HepG2 (cell line): ENCODE measurements around the gene ITPR1. TPM values are rescaled to one million over a fixed set of nuclear protein-coding genes. Genes with fewer than 3 reads are reported as not detected.

Source experiments
- ATAC-seq: fragments of 200-7000 bp; cut with Tn5 transposase; 3 replicates; pipeline ENCODE4 v1.9.1; 2020; ENCODE audit warnings: mild to moderate bottlenecking, moderate library complexity
- BruUV-seq: library from RNA; stranded (reverse); fragments of 400-500 nt; replicated peaks from 2 replicates; lab custom pipeline; 2021; lab: Mats Ljungman, UMichigan
- CTCF ChIA-PET: fragments of 300-600 bp; formaldehyde crosslinking; extraction: SDS; loops from one replicate; lab custom pipeline; 2021; ENCODE audit warnings: low total read pairs, inconsistent platforms, low intra/inter-chr PET ratio; lab: Yijun Ruan, JAX
- POLR2A ChIA-PET: fragments of 350-600 bp; sonication (Branson Sonifier 250); formaldehyde crosslinking; loops from one replicate; lab custom pipeline; 2020; ENCODE audit warnings: antibody characterized with exemption, inconsistent platforms; lab: Yijun Ruan, JAX
- DNase-seq: peaks from one replicate; pipeline ENCODE4 v3.0.0-alpha.2; 2015; ENCODE audit warnings: low spot score
- FAIRE-seq: peaks from 3 replicates; lab custom pipeline; 2011; peaks lifted over from hg19 to GRCh38; lab: Jason Lieb, UNC
- H2AFZ ChIP-seq: one replicate; pipeline ENCODE4 v1.6.1; 2011; ENCODE audit warnings: low read length, inconsistent platforms
- H3K27ac ChIP-seq: fragments of 300-600 bp; 3 replicates; pipeline ENCODE4 v1.8.0; 2011; ENCODE audit warnings: mixed run types, mild to moderate bottlenecking, mixed read lengths, low read length, inconsistent platforms; ENCODE audit not compliant: insufficient read depth; ENCODE audit errors: extremely low read length
- H3K27me3 ChIP-seq, 2 experiments: fragments of 200-600 bp in 1 of 2; 2 replicates in 1 of 2; 3 replicates in 1 of 2; pipeline versions ENCODE4 v1.6.0 to v1.8.0; 2011; ENCODE audit warnings: low read length in 2 of 2, mild to moderate bottlenecking in 2 of 2, moderate library complexity in 2 of 2, inconsistent platforms in 1 of 2; ENCODE audit not compliant: insufficient read depth in 2 of 2, control insufficient read depth in 1 of 2
- H3K36me3 ChIP-seq, 2 experiments: fragments of 200-600 bp in 1 of 2; replicated peaks in 1 of 2; 2 replicates in 1 of 2; 3 replicates in 1 of 2; pipeline versions ENCODE4 v1.5.1 to v1.8.0; 2011; ENCODE audit warnings: low read length in 2 of 2, inconsistent platforms in 1 of 2; ENCODE audit not compliant: insufficient read depth in 2 of 2, control insufficient read depth in 1 of 2
- H3K4me1 ChIP-seq: 2 replicates; pipeline ENCODE4 v1.5.1; 2012; ENCODE audit warnings: low read length, inconsistent platforms; ENCODE audit not compliant: insufficient read depth
- H3K4me2 ChIP-seq: 2 replicates; pipeline ENCODE4 v1.6.0; 2011; ENCODE audit warnings: low read depth, low read length, inconsistent platforms
- H3K4me3 ChIP-seq, 3 experiments: fragments of 200-600 bp in 1 of 3; sonication (generic), shearing (Covaris generic) in 1 of 3; replicated peaks in 1 of 3; 2 replicates each; pipeline ENCODE4 v1.5.1; 2011 to 2016; ENCODE audit warnings: low read length in 3 of 3, inconsistent platforms in 2 of 3, low read depth in 2 of 3, mild to moderate bottlenecking in 2 of 3, control low read depth in 1 of 3, mixed read lengths in 1 of 3; ENCODE audit not compliant: insufficient read depth in 1 of 3
- H3K79me2 ChIP-seq: one replicate; pipeline ENCODE4 v1.6.1; 2011; ENCODE audit warnings: low read length, inconsistent platforms; ENCODE audit not compliant: insufficient read depth
- H3K9ac ChIP-seq: 2 replicates; pipeline ENCODE4 v1.6.0; 2011; ENCODE audit warnings: mild to moderate bottlenecking, low read depth, low read length, inconsistent platforms; ENCODE audit not compliant: insufficient read depth
- H3K9me3 ChIP-seq: 2 replicates; pipeline ENCODE4 v1.5.1; 2012; ENCODE audit warnings: mild to moderate bottlenecking, low read length
- H4K20me1 ChIP-seq: 2 replicates; pipeline ENCODE4 v1.6.0; 2011; ENCODE audit warnings: inconsistent platforms, mild to moderate bottlenecking, low read length, moderate library complexity; ENCODE audit not compliant: insufficient read depth
- MXD1 ChIP-seq: sonication (generic); formaldehyde crosslinking; IDR thresholded peaks from 2 replicates; pipeline ENCODE4 v1.4.0; 2020; ENCODE audit warnings: mild to moderate bottlenecking, missing genetic modification reagents
- NFAT5 ChIP-seq: sonication (generic); formaldehyde crosslinking; IDR thresholded peaks from 2 replicates; pipeline ENCODE4 v1.4.0; 2020; ENCODE audit warnings: missing genetic modification reagents
- PITX1 ChIP-seq: sonication (generic); formaldehyde crosslinking; IDR thresholded peaks from 2 replicates; pipeline ENCODE4 v1.5.1; 2020; ENCODE audit warnings: mild to moderate bottlenecking, missing genetic modification reagents
- PTBP1 ChIP-seq: fragments of 200-400 bp; formaldehyde crosslinking; IDR thresholded peaks from 2 replicates; pipeline ENCODE4 v1.6.1; 2018; ENCODE audit warnings: low read length, low read depth; ENCODE audit not compliant: poor library complexity, severe bottlenecking
- ZNF136 ChIP-seq: sonication (generic); formaldehyde crosslinking; IDR thresholded peaks from 2 replicates; pipeline ENCODE4 v1.8.1; 2022; ENCODE audit warnings: low read depth, mild to moderate bottlenecking, moderate library complexity, missing genetic modification reagents
- ZNF557 ChIP-seq: sonication (generic); formaldehyde crosslinking; IDR thresholded peaks from 2 replicates; pipeline ENCODE4 v1.4.0; 2020; ENCODE audit warnings: missing genetic modification reagents
- ZNF781 ChIP-seq: sonication (generic); formaldehyde crosslinking; IDR thresholded peaks from 2 replicates; pipeline ENCODE4 v1.5.1; 2020; ENCODE audit warnings: borderline replicate concordance, mild to moderate bottlenecking, missing genetic modification reagents; ENCODE audit errors: not compliant biosample characterization
- WGBS: methylation state at CpG from one replicate; pipeline ENCODE4 v1.1.6; 2017; ENCODE audit warnings: low lambda C conversion rate; 5-methylcytosine and 5-hydroxymethylcytosine counted together
- in situ Hi-C: cut with HindIII; loops from 2 replicates; pipeline ENCODE4 v1.10.0; 2017; ENCODE audit warnings: low pct_unique_long_range_greater_than_20kb; ENCODE audit not compliant: extremely low pct_ligation_motif_present
- intact Hi-C: fragments of 100-400 bp; cut with micrococcal nuclease; formaldehyde crosslinking; loops from one replicate; pipeline ENCODE4 v1.10.0; 2022; ENCODE audit not compliant: unreplicated experiment
- polyA plus RNA-seq, 8 experiments: library from polyadenylated mRNA; depleted of rRNA in 3 of 8; stranded (reverse) in 7 of 8; unstranded in 1 of 8; fragments of >200 nt; fragmentation: Illumina TruSeq in 4 of 8; extraction: Trizol in 4 of 8; gene quantifications; 2 replicates each; pipeline versions ENCODE4 v1.2.1 to v1.2.3, GENCODE V29; 2011 to 2016; ENCODE audit warnings: low read depth in 4 of 8, missing spikeins in 1 of 8, mixed read lengths in 1 of 8; ENCODE audit not compliant: insufficient read depth in 1 of 8
- total RNA-seq, 5 experiments: library from RNA; depleted of rRNA; stranded (reverse); fragments of >200 nt; fragmentation: Illumina TruSeq; extraction: Trizol; gene quantifications; 2 replicates each; pipeline ENCODE4 v1.2.3, GENCODE V29; 2016; ENCODE audit warnings: low read depth in 1 of 5
- TF ChIP-seq, protein P1 (sequence below): sonication (generic); formaldehyde crosslinking; IDR thresholded peaks from 2 replicates; pipeline ENCODE4 v1.5.0; 2020; ENCODE audit warnings: mild to moderate bottlenecking, missing genetic modification reagents, borderline replicate concordance
- TF ChIP-seq, protein P2 (sequence below): sonication (generic); formaldehyde crosslinking; IDR thresholded peaks from 2 replicates; pipeline ENCODE4 v1.5.1; 2020; ENCODE audit warnings: mild to moderate bottlenecking, missing genetic modification reagents
- TF ChIP-seq, protein P3 (sequence below): sonication (generic); formaldehyde crosslinking; IDR thresholded peaks from 2 replicates; pipeline ENCODE4 v1.8.0; 2022; ENCODE audit warnings: missing genetic modification reagents, low read depth, mild to moderate bottlenecking, borderline replicate concordance

Gene ITPR1
- total and polyA plus RNA-seq, 2 of the 13 experiments (the other 11 are each of a cell fraction or from before 2014, with no cell fraction given) = 10.0 to 11.4 TPM

DNA sequence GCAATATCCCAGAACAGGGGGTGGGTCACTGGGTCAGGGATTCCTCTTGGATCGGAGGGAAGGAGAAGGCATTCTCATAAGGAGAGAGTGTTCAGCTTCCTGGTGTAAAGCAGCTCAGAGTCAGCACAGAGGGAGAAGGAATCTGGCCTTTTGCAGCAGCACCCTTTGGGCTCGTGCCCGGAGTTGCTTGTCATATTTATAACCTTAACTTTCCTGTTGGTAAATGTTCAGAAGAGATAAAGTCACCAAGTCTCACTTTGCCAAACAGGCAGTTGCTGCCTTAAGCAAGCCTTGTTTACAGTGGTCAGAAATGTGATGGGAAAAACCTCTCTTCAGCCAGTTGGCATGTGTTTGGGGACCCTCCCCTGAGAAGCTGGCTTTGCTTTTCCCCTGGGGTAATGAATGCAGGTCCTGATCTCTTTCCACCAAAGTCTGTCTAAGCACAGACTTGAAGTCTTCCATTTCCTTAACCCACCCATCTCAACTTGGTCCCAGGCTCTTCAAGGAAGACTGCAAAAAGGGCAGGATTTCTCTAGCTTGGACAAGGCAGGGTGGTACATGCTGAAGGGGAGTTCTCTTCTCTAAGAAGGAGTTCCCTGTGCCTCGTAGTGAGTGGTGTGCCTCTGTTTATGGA, 279.1 kb downstream of the ITPR1 start (continued):
- TF ChIP-seq NFAT5 (CRISPR knock-in tag) (no peak), ZNF557 (CRISPR knock-in tag) (no peak), ZNF136 (CRISPR knock-in tag) (no peak)

- no peaks in the 10 kb centered on the region for H4K20me1 ChIP-seq
- in situ Hi-C loops (no loop called here), intact Hi-C loops (no loop called here)
- 98% methylated on average over 9 of the region's 9 CpGs for WGBS
- no peak overlapping the region for H3K27ac ChIP-seq
- ChIA-PET POLR2A (no interaction called here), CTCF (no interaction called here)
- BruUV-seq = no TSS peak
- no peak overlapping the region for H2AFZ ChIP-seq
- FAIRE-seq (no peak), DNase-seq (no peak), ATAC-seq (no peak)
- no peak overlapping the region for H3K9ac ChIP-seq
- no peaks in the 10 kb centered on the region for H3K9me3 ChIP-seq
- no peaks in the 10 kb centered on the region for H3K4me1 ChIP-seq
- H3K27me3 ChIP-seq = no peaks in the 10 kb centered on the region
- H3K4me3 ChIP-seq = no peak overlapping the region
- H3K79me2 ChIP-seq = no peaks in the 10 kb centered on the region
- no peak overlapping the region for H3K4me2 ChIP-seq
- peaks cover 0 to 7% of the 10 kb centered on the region in 2 experiments; a peak in 3 of 5 replicates for H3K36me3 ChIP-seq
- no peak for TF ChIP-seq ZNF781 (CRISPR knock-in tag)
- TF ChIP-seq, protein P1, sequence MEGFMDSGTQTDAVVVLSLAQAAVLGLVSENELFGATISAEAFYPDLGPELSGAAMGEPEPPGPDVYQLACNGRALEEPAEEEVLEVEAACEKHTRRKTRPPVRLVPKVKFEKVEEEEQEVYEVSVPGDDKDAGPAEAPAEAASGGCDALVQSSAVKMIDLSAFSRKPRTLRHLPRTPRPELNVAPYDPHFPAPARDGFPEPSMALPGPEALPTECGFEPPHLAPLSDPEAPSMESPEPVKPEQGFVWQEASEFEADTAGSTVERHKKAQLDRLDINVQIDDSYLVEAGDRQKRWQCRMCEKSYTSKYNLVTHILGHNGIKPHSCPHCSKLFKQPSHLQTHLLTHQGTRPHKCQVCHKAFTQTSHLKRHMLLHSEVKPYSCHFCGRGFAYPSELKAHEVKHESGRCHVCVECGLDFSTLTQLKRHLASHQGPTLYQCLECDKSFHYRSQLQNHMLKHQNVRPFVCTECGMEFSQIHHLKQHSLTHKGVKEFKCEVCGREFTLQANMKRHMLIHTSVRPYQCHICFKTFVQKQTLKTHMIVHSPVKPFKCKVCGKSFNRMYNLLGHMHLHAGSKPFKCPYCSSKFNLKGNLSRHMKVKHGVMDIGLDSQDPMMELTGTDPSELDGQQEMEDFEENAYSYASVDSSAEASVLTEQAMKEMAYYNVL (CRISPR knock-in tag) = no peak
- TF ChIP-seq, protein P2, sequence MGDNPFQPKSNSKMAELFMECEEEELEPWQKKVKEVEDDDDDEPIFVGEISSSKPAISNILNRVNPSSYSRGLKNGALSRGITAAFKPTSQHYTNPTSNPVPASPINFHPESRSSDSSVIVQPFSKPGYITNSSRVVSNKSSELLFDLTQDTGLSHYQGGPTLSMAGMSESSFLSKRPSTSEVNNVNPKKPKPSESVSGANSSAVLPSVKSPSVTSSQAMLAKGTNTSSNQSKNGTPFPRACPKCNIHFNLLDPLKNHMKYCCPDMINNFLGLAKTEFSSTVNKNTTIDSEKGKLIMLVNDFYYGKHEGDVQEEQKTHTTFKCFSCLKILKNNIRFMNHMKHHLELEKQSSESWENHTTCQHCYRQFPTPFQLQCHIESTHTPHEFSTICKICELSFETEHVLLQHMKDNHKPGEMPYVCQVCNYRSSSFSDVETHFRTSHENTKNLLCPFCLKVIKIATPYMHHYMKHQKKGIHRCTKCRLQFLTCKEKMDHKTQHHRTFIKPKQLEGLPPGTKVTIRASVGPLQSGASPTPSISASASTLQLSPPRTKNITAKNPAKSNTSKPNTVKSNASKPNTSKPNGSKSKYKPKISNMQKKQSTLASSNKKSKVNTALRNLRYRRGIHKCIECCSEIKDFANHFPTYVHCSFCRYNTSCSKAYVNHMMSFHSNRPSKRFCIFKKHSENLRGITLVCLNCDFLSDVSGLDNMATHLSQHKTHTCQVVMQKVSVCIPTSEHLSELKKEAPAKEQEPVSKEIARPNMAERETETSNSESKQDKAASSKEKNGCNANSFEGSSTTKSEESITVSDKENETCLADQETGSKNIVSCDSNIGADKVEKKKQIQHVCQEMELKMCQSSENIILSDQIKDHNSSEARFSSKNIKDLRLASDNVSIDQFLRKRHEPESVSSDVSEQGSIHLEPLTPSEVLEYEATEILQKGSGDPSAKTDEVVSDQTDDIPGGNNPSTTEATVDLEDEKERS (CRISPR knock-in tag) = no peak
- TF ChIP-seq, protein P3, sequence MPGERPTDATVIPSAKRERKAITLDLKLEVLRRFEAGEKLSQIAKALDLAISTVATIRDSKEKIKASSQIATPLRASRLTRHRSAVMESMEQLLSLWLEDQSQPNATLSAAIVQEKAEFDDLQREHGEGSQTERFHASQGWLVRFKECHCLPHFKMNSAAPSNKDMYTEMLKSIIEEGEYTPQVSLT (CRISPR knock-in tag) = no peak
- no peak for TF ChIP-seq PTBP1
- TF ChIP-seq MXD1 = no peak
- TF ChIP-seq PITX1 (CRISPR knock-in tag) = no peak
Observed at GRCh38 chr3:4772858-4773257, 279.7 kb downstream of the ITPR1 start.
